NCI-H510A (cell line): ENCODE measurements around the gene CDC42EP4.
A peak's percentile ranks its signal among the peaks of the same experiment; 100 is the strongest.
"Not testable (repeated sequence)": the region's sequence is repeated elsewhere in the genome, so short reads cannot be mapped to it uniquely, and the experiment has no call there.

ENCODE experiments used
- DNase-seq: peaks from one replicate; lab custom pipeline; 2025; lab: John Stamatoyannopoulos, UW

CDC42EP4 gene

GRCh38 chr17:73319766-73320165 is 8.0 kb upstream of the CDC42EP4 start:
- DNase-seq: no peak

- no peak for DNase-seq
Measured at GRCh38 chr17:73318836-73319235, 7.0 kb upstream of the CDC42EP4 start.

DNA sequence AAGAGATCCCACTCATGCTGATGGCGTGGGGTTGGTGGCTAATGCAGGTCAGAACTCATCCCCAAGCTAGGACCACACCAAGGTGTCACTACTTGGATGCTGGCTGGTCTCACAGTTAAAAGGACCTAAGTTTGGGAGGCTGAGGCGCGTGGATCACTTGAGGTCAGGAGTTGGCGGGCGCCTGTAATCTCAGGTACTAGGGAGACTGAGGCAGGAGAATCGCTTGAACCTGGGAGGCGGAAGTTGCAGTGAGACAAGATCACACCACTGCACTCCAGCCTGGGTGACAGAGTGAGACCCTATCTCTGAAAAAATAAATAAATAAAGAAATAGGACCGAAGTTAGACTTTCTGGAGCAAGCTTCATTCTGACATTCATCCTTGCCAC is 6.6 kb upstream of the CDC42EP4 start:
- no peak for DNase-seq

GRCh38 chr17:73317513-73318426 is 6.0 kb upstream of the CDC42EP4 start:
- no peak for DNase-seq

DNA sequence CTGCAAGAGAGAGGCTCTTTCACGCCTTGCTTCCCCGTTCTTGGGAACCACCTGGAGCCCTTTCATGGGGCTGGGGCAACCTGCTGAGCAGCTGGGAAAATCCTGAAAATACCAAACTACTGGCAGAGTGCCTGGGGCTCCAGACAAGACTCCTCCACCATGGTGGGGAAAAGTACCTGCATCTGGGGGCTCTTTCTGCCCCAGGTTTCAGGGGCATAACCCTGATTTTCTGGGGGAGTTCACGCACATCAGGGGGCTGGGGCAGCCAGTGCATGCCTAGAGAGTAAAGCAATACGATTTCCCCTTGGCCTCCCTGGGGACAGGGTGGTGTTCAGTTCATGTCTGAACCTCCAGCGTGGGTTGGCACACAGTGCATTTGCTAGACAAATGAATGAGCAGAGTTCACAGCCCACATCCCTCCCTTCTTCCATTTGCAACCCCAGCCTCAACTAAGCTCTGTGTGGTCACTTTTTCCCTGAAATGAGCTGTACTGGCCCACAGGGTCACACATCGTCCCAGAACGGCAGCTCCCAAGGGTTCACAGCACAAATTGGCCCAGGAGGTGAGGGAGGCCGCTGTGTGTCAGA is 5.2 kb upstream of the CDC42EP4 start:
- DNase-seq: no peak

GRCh38 chr17:73315471-73315870 is 3.7 kb upstream of the CDC42EP4 start:
- no peak for DNase-seq

GRCh38 chr17:73313526-73314127 is 1.8 kb upstream of the CDC42EP4 start:
- DNase-seq: no peak

- DNase-seq: not testable (repeated sequence)
Measured at GRCh38 chr17:73312887-73313286, 1.1 kb upstream of the CDC42EP4 start.

- DNase-seq: no peak
Measured at GRCh38 chr17:73311428-73311780, 397 bp downstream of the CDC42EP4 start.

GRCh38 chr17:73309727-73310596 is 1.8 kb downstream of the CDC42EP4 start:
- DNase-seq: no peak

DNA sequence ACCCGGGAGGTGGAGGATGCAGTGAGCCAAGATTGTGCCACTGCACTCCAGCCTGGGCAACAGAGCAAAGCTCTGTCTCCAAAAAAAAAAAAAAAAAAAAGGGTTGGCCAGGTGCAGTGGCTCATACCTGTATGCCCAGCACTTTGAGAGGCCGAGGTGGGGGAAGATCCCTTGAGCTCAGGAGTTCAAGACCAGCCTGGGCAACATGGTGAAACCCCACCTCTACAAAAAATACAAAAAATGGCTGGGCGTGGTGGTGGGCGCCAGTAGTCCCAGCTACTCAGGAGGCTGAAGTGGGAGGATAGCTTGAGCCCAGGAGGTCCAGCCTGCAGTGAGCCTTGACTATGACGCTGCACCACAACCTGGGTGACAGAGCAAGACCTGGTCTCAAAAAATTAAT is 2.8 kb downstream of the CDC42EP4 start:
- DNase-seq: not testable (repeated sequence)

GRCh38 chr17:73308017-73308823 is 3.6 kb downstream of the CDC42EP4 start:
- DNase-seq: no peak

- DNase-seq: no peak
Measured at GRCh38 chr17:73307130-73307529, 4.7 kb downstream of the CDC42EP4 start.

DNA sequence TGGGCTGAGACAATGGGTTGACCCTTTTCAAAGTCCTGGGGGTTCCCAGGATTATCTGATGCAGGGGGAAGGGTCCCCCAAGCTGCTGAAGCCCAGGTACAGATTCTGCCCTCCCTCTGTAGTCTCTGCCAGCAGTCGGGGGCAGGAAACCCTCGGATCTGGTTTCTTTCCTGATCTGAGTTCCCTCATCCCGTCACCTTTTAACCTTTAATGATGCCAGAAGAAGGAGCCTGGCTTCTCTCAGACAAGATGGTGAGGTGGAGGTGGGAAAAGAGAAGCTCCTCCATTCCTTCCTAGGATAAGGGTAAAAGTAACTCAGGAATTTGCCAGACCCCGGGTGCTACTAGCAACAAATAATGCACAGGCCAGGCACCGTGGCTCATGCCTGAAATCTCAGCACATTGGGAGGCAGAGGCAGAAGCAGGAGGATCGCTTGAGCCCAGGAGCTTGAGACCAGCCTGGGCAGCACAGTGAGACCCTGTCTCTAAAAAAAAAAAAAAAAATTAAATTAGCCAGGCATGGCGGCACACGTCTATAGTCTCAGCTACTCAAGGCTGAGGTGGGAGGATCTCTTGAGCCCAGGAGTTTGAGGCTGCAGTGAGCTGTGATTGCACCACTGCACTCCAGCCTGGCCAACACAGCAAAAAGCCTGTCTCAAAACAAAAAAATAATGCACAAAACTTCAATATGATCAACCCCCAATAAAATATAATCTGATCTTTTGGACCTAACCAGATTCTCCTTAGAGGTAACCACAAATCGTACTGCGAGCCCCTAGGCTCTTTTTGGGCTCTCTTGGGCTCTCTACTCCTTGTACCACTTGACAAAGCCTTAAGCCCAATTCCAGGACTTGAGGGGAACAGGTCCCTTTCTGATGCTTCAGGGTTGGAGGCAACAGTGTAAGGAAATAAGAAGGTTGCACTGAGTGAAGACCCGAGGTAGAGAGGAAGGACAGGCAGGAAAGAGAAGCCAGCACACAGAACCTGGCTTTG is 5.7 kb downstream of the CDC42EP4 start:
- DNase-seq: no peak

DNA sequence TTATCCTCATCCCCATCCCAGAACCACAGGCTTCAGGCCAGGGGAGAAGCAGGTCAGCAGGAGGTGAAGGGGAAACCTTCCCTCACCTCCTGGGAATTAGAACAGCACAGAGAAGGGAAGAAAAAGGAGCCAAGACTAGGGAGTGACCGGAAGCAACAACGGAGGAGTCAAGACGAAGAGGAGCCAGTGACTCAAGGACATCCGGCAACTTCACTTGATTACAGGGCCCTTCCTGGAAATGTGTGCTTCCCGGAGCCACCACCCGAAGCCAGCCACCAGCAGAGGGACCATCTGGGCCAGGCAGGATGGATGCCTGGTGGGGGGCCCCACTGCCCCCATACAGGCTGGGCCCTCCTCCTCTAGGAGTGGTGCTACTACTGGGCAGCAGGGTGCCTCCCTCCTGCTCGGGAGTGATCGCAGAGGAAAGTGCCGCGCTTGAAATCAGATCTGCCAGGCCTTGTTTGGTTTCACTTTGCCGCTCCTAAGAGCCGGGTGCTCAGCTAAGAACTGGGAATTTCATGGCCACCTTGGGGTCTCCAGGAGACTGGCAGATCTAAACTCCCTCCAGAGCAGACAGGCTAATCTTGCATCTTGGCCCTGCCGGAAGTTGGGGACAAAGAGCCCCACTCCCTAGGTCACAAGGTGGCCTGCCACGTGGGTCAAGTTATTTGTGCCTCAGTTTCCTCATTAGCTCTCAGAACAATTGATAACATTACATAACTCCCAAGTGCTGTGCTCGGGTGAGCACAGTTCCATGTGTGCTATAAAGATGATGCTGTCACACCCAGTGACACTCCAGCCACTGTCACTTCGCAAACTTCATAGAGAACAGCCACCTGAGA is 6.6 kb downstream of the CDC42EP4 start:
- DNase-seq: peak; percentile 62

- no peak for DNase-seq
Measured at GRCh38 chr17:73304438-73304837, 7.4 kb downstream of the CDC42EP4 start.

GRCh38 chr17:73302189-73302588 is 9.6 kb downstream of the CDC42EP4 start:
- no peak for DNase-seq

DNA sequence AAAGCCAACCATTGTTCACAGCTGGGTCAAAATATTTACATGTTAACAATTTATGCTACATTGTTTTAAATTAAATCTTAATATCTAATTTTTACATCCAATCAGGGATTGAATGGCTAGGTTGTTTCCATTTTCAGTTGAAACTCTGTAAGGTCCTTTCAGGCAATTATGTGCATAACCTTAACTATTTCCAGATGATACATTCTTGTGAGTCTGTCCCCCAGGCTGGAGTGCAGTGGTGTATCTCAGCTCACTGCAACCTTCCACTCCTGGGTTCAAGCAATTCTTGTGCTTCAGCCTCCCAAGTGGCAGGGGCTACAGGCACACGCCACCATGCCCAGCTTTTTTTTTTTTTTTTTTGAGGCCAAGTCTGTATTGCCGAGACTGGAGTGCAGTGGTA is 10.4 kb downstream of the CDC42EP4 start:
- DNase-seq: no peak

DNA sequence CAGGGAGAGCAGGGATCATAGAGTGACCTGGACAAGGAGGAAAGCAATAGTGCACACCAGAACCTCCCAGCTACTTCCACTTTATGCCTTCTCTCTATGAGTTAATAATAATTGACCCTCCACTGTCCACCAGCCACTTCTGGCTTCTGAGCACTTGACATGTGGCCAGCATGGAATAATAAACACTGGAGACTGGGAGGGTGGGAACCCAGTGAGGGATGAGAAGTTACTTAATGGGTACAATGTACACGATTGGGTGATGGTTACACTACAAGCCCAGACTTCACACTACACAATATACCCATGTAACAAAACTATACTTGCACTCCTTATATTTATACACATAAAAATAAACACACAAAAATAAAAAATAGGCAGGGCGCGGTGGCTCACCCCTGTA is 11.4 kb downstream of the CDC42EP4 start:
- DNase-seq: no peak
